Measurements from ENCODE around the gene ACOXL.

ACOXL gene

GRCh38 chr2:110979471-110980338 lies 247.3 kb downstream of the ACOXL start:
- DNase-seq, result no peak

- DNase-seq, result no peak
These were observed 248.1 kb downstream of the ACOXL start for GRCh38 chr2:110980339-110981062.

- no peak for DNase-seq
These were observed 250.8 kb downstream of the ACOXL start for GRCh38 chr2:110983133-110983532.

GRCh38 chr2:110984694-110985490 lies 252.5 kb downstream of the ACOXL start:
- DNase-seq, result no peak

GRCh38 chr2:110990440-110990839 lies 258.1 kb downstream of the ACOXL start:
- no peak for DNase-seq

- no peak for DNase-seq
These were observed 259.5 kb downstream of the ACOXL start for GRCh38 chr2:110991911-110992310.

- DNase-seq, result no peak
These were observed 260.5 kb downstream of the ACOXL start for GRCh38 chr2:110992886-110993285.

GRCh38 chr2:110993557-110994231 lies 261.3 kb downstream of the ACOXL start:
- DNase-seq, result peak; percentile 21

GRCh38 chr2:110994250-110994961 lies 262.0 kb downstream of the ACOXL start:
- peak; percentile 40 for DNase-seq

- DNase-seq, result no peak
These were observed 263.5 kb downstream of the ACOXL start for GRCh38 chr2:110995911-110996310.

GRCh38 chr2:110997331-110998045 lies 265.1 kb downstream of the ACOXL start:
- DNase-seq, result no peak

GRCh38 chr2:110998311-110998710 lies 265.9 kb downstream of the ACOXL start:
- no peak for DNase-seq

- DNase-seq, result no peak
These were observed 267.3 kb downstream of the ACOXL start for GRCh38 chr2:110999626-111000025.

GRCh38 chr2:111005307-111005706 lies 272.9 kb downstream of the ACOXL start:
- no peak for DNase-seq

GRCh38 chr2:111005821-111006220 lies 273.4 kb downstream of the ACOXL start:
- no peak for DNase-seq

- DNase-seq, result no peak
These were observed 275.6 kb downstream of the ACOXL start for GRCh38 chr2:111007757-111008688.

GRCh38 chr2:111011218-111011617 lies 278.8 kb downstream of the ACOXL start:
- DNase-seq, result no peak

GRCh38 chr2:111015283-111015995 lies 283.1 kb downstream of the ACOXL start:
- no peak for DNase-seq

GRCh38 chr2:111017034-111017622 lies 284.8 kb downstream of the ACOXL start:
- no peak for DNase-seq
